Measurements from ENCODE around the gene NXT1. TPM values are rescaled to one million over a fixed set of nuclear protein-coding genes. Genes with fewer than 3 reads are reported as not detected.

NXT1 gene
- 33.6 and 34.1 TPM in 2 replicates for total RNA-seq (2022)
- Bru-seq, nascent RNA, result percentile 85 among the genes with signal in this experiment
- BruChase-seq, experiment 1, labeled RNA remaining after a 2-hour chase, result percentile 82 among the genes with signal in this experiment
- BruChase-seq, experiment 2, labeled RNA remaining after a 6-hour chase, result percentile 60 among the genes with signal in this experiment
- long read RNA-seq, transcript NXT1-201 (2 exons, 1,123 nt), result major isoform, 86 of 124 reads
- long read RNA-seq, partial matches to known transcripts, result 0 of 124 reads
- long read RNA-seq, other reads (novel, unspliced or antisense), result 38 of 124 reads

- Mint-ChIP-seq H3K4me1 (ENCODE audit: low read depth, unreplicated experiment) (peaks cover 16% of the 10 kb centered on the region), H3K27me3 (ENCODE audit: insufficient read depth, unreplicated experiment) (no peaks in the 10 kb centered on the region)
- TF ChIP-seq, protein P1, sequence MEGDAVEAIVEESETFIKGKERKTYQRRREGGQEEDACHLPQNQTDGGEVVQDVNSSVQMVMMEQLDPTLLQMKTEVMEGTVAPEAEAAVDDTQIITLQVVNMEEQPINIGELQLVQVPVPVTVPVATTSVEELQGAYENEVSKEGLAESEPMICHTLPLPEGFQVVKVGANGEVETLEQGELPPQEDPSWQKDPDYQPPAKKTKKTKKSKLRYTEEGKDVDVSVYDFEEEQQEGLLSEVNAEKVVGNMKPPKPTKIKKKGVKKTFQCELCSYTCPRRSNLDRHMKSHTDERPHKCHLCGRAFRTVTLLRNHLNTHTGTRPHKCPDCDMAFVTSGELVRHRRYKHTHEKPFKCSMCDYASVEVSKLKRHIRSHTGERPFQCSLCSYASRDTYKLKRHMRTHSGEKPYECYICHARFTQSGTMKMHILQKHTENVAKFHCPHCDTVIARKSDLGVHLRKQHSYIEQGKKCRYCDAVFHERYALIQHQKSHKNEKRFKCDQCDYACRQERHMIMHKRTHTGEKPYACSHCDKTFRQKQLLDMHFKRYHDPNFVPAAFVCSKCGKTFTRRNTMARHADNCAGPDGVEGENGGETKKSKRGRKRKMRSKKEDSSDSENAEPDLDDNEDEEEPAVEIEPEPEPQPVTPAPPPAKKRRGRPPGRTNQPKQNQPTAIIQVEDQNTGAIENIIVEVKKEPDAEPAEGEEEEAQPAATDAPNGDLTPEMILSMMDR (IDR thresholded peaks at IDR 0.05; ENCODE audit: insufficient read depth in 1 of 2, low read depth in 1 of 2, low read length in 1 of 2, severe bottlenecking in 1 of 2, unreplicated experiment in 1 of 2), result no peak
Observed at GRCh38 chr20:23350196-23350903, at the start of gene NXT1. TSS of gene NXT1 (plus strand) at chr20:23350791. CDS start at chr20:23354042, 3,251 bp downstream.

DNA sequence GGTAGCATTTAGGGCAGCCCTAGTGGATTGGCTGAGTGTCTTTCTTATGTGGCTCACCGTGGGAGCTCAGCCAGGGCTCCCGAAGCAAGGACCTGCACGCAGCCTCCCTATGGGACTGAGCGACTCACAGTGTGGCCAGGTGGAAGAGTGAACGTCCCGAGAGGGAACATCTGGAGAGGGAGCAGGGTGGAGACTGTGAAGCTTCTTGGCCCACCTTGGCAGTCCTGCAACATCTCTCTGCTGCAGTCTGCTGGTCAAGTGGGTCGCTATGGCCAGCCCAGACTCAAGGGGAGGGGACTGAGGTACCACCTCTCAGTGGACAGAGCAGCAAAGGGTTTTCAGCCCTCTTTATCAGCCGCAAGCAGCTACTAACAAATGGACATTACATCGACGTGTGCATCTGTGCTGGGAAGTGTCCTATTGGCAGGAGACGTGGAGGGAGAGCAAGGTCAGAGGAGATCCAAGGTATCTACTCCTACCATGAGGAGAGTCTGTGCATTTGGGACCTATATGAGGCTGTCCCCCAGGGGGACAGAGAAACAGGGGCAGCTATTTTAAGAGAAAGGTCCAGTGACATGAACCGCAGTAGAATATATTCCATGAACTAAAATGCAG is 49.0 kb upstream of the NXT1 start:
- POLR2A ChIA-PET, result no interaction called here
- peaks cover 6% of the 10 kb centered on the region for H3K36me3 Mint-ChIP-seq (ENCODE audit: insufficient read depth, unreplicated experiment)

More at GRCh38 chr20:23350196-23350903, at the start of gene NXT1:
- Histone ChIP-seq H3K36me3 (ENCODE audit: control insufficient read depth, insufficient read depth, low read length) (0 out of 2 replicates have a peak, but pooled peaks cover 2% of the 10 kb centered on the region), H3K27me3 (replicated peaks; ENCODE audit: control insufficient read depth, insufficient read depth, low read length) (no peaks in the 10 kb centered on the region), H3K9me3 (no peaks in the 10 kb centered on the region), H3K4me1 (peaks cover 17% of the 10 kb centered on the region), H3K4me3 (ENCODE audit: low read depth, low read length) (peak within 1 kb of the TSS; percentile 98)
- Mint-ChIP-seq H3K36me3 (ENCODE audit: insufficient read depth, unreplicated experiment) (peaks cover 33% of the 10 kb centered on the region), H3K27ac (ENCODE audit: unreplicated experiment) (peak within 1 kb of the TSS; percentile 100), H3K9me3 (ENCODE audit: unreplicated experiment) (no peaks in the 10 kb centered on the region), H3K4me3 (ENCODE audit: unreplicated experiment) (peak within 1 kb of the TSS; percentile 89)
- peak; percentile 98 to 99 for DNase-seq
- no TSS peak for BruUV-seq (replicated peaks)
- CTCF ChIA-PET, result interaction anchor here (0.6 to 2.4 kb wide), 18 partner anchors 8 to 898 kb away, joined by 3 to 25 read pairs (median 4); partner anchors contain the start of genes GZF1 and NAPB
- intact Hi-C loops (cut with micrococcal nuclease; ENCODE audit: unreplicated experiment), result loop anchor here (1.0 to 10.0 kb wide), 3 partner anchors 8 to 766 kb away; partner anchors contain the start of genes CST9 and FOXA2
- POLR2A ChIA-PET, result interaction anchor here (0.5 to 2.5 kb wide), 20 partner anchors 8 to 1624 kb away, joined by 3 to 41 read pairs (median 4); partner anchors contain the start of genes GZF1 and NAPB

More for the DNA sequence above, 49.0 kb upstream of the NXT1 start:
- no peaks in the 10 kb centered on the region for H3K9me3 ChIP-seq
- Mint-ChIP-seq H3K9me3 (ENCODE audit: unreplicated experiment) (peaks cover 9% of the 10 kb centered on the region), H3K27ac (ENCODE audit: unreplicated experiment) (no peak overlapping the region), H3K27me3 (ENCODE audit: insufficient read depth, unreplicated experiment) (no peaks in the 10 kb centered on the region), H3K4me1 (ENCODE audit: low read depth, unreplicated experiment) (peaks cover 13% of the 10 kb centered on the region), H3K4me3 (ENCODE audit: unreplicated experiment) (no peak overlapping the region)
- H3K4me1 ChIP-seq, result peaks cover 6% of the 10 kb centered on the region; the same call in 1 of the 2 replicates
- TF ChIP-seq, protein P1 (IDR thresholded peaks at IDR 0.05; ENCODE audit: insufficient read depth in 1 of 2, low read depth in 1 of 2, low read length in 1 of 2, severe bottlenecking in 1 of 2, unreplicated experiment in 1 of 2), result no peak
- no peak for DNase-seq
- CTCF ChIA-PET, result interaction anchor here (0.6 kb wide), 1 partner anchor 56 kb away, joined by 3 read pairs; no protein-coding TSS in a partner anchor
- H3K36me3 ChIP-seq (ENCODE audit: control insufficient read depth, insufficient read depth, low read length), result no peaks in the 10 kb centered on the region
- intact Hi-C loops (cut with micrococcal nuclease; ENCODE audit: unreplicated experiment), result no loop called here
- no peaks in the 10 kb centered on the region for H3K27me3 ChIP-seq (replicated peaks; ENCODE audit: control insufficient read depth, insufficient read depth, low read length)
- no peak overlapping the region for H3K4me3 ChIP-seq (ENCODE audit: low read depth, low read length)
- no TSS peak for BruUV-seq (replicated peaks)

Measured in Caco-2 (cell line).